ENCODE data around the gene LRBA.

DNA sequence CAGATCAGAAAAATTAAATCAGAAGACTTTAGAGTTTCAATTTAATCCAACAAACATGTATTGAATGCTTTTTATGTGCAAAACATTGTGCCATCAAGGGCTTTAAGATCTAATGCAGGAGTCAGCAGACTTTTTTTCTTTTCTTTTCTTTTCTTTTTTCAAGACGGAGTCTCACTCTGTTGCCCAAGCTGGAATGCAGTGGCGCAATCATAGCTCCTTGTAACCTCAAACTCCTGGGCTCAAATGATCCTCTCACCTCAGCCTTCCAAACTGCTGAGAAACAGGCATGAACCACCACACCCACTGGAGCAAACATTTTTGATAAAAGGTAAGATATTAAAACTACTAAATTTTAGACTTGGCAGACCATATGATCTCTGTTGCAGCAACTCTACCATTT is 24.6 kb upstream of the LRBA start:
- TF ChIP-seq, protein P1, sequence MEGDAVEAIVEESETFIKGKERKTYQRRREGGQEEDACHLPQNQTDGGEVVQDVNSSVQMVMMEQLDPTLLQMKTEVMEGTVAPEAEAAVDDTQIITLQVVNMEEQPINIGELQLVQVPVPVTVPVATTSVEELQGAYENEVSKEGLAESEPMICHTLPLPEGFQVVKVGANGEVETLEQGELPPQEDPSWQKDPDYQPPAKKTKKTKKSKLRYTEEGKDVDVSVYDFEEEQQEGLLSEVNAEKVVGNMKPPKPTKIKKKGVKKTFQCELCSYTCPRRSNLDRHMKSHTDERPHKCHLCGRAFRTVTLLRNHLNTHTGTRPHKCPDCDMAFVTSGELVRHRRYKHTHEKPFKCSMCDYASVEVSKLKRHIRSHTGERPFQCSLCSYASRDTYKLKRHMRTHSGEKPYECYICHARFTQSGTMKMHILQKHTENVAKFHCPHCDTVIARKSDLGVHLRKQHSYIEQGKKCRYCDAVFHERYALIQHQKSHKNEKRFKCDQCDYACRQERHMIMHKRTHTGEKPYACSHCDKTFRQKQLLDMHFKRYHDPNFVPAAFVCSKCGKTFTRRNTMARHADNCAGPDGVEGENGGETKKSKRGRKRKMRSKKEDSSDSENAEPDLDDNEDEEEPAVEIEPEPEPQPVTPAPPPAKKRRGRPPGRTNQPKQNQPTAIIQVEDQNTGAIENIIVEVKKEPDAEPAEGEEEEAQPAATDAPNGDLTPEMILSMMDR (IDR thresholded peaks at IDR 0.05; ENCODE audit: extremely low read depth in 1 of 2, insufficient read depth in 1 of 2, low read depth in 1 of 2, low read length in 2 of 2), result no peak
- TF ChIP-seq POLR2AphosphoS5 (IDR thresholded peaks at IDR 0.05; ENCODE audit: insufficient read depth, low read depth, low read length) (no peak), POLR2A (IDR thresholded peaks at IDR 0.05; ENCODE audit: low read depth, low read length) (no peak)
